A673 (cell line): ENCODE data around the gene C12orf54. TPM values are rescaled to one million over a fixed set of nuclear protein-coding genes. Genes with fewer than 3 reads are reported as not detected.

Experiments used
- BruUV-seq: library from RNA; stranded (reverse); fragments of 400-500 nt; replicated peaks from 2 replicates; lab custom pipeline; 2021; lab: Mats Ljungman, UMichigan
- CTCF ChIA-PET: fragments of 300-600 bp; sonication (Branson Sonifier 250); formaldehyde crosslinking; loops from one replicate; lab custom pipeline; 2022; ENCODE audit warnings: antibody characterized with exemption; lab: Charles Lee
- POLR2A ChIA-PET: fragments of 300-600 bp; sonication (Branson Sonifier 250); formaldehyde crosslinking; loops from one replicate; lab custom pipeline; 2022; ENCODE audit warnings: antibody characterized with exemption; ENCODE audit not compliant: low non-redundant PET; lab: Charles Lee
- DNase-seq: peaks from one replicate; pipeline ENCODE4 v3.0.0-alpha.2; 2015; ENCODE audit warnings: low spot score
- H3K27ac ChIP-seq: fragments of 200-600 bp; sonication (generic); 2 replicates; pipeline ENCODE4 v1.5.1; 2016; ENCODE audit warnings: mixed run types, low read depth, mild to moderate bottlenecking, mixed read lengths, antibody characterized with exemption, low read length; ENCODE audit not compliant: poor library complexity, severe bottlenecking
- H3K27me3 ChIP-seq: fragments of 200-600 bp; sonication (generic); replicated peaks from 2 replicates; pipeline ENCODE4 v1.6.1; 2017; ENCODE audit warnings: mixed run types, low read depth, mild to moderate bottlenecking, mixed read lengths, antibody characterized with exemption, low read length; ENCODE audit not compliant: insufficient read depth, poor library complexity
- H3K36me3 ChIP-seq: fragments of 200-600 bp; sonication (generic); 2 replicates; pipeline ENCODE4 v1.6.1; 2016; ENCODE audit warnings: mixed run types, mild to moderate bottlenecking, mixed read lengths, antibody characterized with exemption, low read length; ENCODE audit not compliant: insufficient read depth, poor library complexity, severe bottlenecking
- H3K4me1 ChIP-seq: fragments of 200-600 bp; sonication (generic); 2 replicates; pipeline ENCODE4 v1.6.1; 2017; ENCODE audit warnings: mixed run types, mild to moderate bottlenecking, mixed read lengths, antibody characterized with exemption, low read length; ENCODE audit not compliant: insufficient read depth, poor library complexity, severe bottlenecking
- H3K4me3 ChIP-seq: fragments of 200-600 bp; sonication (generic); 2 replicates; pipeline ENCODE4 v1.5.1; 2016; ENCODE audit warnings: low read depth, mixed run types, mild to moderate bottlenecking, mixed read lengths, low read length; ENCODE audit not compliant: poor library complexity, severe bottlenecking
- H3K9me3 ChIP-seq: fragments of 200-600 bp; sonication (generic); 2 replicates; pipeline ENCODE4 v1.6.1; 2016; ENCODE audit warnings: mixed run types, low read depth, mild to moderate bottlenecking, mixed read lengths, antibody characterized with exemption, low read length; ENCODE audit not compliant: poor library complexity, severe bottlenecking
- EZH2 ChIP-seq: fragments of 200-600 bp; sonication (generic); IDR thresholded peaks from 2 replicates; pipeline ENCODE4 v1.6.1; 2017; ENCODE audit warnings: borderline replicate concordance, low read depth, mild to moderate bottlenecking, mixed read lengths, antibody characterized with exemption, low read length; ENCODE audit not compliant: poor library complexity, severe bottlenecking
- intact Hi-C: fragments of 100-400 bp; cut with micrococcal nuclease; formaldehyde crosslinking; loops from one replicate; pipeline ENCODE4 v1.10.0; 2022; ENCODE audit not compliant: unreplicated experiment
- total RNA-seq: library from RNA; stranded (reverse); gene quantifications from 2 replicates; pipeline ENCODE4 v1.2.3, GENCODE V29; 2021
- TF ChIP-seq, protein P1 (sequence below): fragments of 300-800, 200-600 bp; sonication (generic); conservative IDR thresholded peaks from 2 replicates; pipeline ENCODE4 v1.5.1; 2017; ENCODE audit warnings: low read depth, mild to moderate bottlenecking, antibody characterized with exemption, low read length, moderate library complexity, mixed read lengths

The C12orf54 gene
- total RNA-seq, 1 experiment from 2014 or later = not detected

DNA sequence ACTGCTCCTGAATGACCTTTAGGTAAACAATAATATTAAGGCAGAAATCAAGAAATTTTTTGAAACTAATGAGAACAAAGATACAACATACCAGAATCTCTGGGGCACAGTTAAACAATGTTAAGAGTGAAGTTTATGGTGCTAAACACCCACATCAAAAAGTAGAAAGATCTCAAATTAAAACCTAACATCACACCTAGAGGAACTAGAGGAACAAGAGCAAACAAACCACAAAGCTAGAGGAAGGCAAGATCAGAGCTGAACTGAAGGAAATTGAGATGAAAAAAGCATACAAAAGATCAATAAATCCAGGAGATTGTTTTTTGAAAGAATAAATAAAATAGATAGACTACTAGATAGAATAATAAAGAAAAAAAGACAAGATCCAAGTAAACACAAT, 50.3 kb downstream of the C12orf54 start:
- TF ChIP-seq, protein P1, sequence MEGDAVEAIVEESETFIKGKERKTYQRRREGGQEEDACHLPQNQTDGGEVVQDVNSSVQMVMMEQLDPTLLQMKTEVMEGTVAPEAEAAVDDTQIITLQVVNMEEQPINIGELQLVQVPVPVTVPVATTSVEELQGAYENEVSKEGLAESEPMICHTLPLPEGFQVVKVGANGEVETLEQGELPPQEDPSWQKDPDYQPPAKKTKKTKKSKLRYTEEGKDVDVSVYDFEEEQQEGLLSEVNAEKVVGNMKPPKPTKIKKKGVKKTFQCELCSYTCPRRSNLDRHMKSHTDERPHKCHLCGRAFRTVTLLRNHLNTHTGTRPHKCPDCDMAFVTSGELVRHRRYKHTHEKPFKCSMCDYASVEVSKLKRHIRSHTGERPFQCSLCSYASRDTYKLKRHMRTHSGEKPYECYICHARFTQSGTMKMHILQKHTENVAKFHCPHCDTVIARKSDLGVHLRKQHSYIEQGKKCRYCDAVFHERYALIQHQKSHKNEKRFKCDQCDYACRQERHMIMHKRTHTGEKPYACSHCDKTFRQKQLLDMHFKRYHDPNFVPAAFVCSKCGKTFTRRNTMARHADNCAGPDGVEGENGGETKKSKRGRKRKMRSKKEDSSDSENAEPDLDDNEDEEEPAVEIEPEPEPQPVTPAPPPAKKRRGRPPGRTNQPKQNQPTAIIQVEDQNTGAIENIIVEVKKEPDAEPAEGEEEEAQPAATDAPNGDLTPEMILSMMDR = no peak
- no peak for TF ChIP-seq EZH2
- CTCF ChIA-PET = no interaction called here
- Histone ChIP-seq H3K4me1 (no peaks in the 10 kb centered on the region), H3K36me3 (no peaks in the 10 kb centered on the region), H3K4me3 (no peak overlapping the region), H3K27me3 (peaks cover 16% of the 10 kb centered on the region), H3K9me3 (peaks cover 5% of the 10 kb centered on the region), H3K27ac (no peak overlapping the region)
- intact Hi-C loops = no loop called here
- DNase-seq = no peak
- BruUV-seq = no TSS peak
- POLR2A ChIA-PET = no interaction called here

DNA sequence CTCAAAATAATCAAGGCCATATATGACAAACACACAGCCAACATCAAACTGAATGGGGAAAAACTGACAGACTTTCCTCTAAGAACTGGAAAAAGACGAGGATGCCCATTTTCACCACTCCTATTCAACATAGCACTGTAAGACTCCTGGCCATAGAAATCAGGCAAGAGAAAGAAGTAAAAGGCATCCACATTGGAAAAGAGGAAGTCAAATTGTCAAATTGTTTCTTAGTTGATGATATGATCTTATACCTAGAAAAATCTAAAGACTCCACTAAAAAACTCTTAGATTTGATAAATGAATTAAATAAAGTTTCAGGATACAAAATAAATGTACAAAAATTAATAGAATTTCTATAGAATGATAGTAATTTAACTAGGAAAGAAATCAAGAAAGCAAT, 54.3 kb downstream of the C12orf54 start:
- H3K36me3 ChIP-seq = no peaks in the 10 kb centered on the region
- peaks cover 14% of the 10 kb centered on the region for H3K27me3 ChIP-seq
- H3K4me3 ChIP-seq = no peak overlapping the region
- ChIA-PET POLR2A (no interaction called here), CTCF (no interaction called here)
- TF ChIP-seq, protein P1 = no peak
- TF ChIP-seq EZH2 = no peak
- peaks cover 5% of the 10 kb centered on the region for H3K9me3 ChIP-seq
- intact Hi-C loops = no loop called here
- BruUV-seq = no TSS peak
- H3K4me1 ChIP-seq = no peaks in the 10 kb centered on the region
- no peak for DNase-seq
- H3K27ac ChIP-seq = no peak overlapping the region

DNA sequence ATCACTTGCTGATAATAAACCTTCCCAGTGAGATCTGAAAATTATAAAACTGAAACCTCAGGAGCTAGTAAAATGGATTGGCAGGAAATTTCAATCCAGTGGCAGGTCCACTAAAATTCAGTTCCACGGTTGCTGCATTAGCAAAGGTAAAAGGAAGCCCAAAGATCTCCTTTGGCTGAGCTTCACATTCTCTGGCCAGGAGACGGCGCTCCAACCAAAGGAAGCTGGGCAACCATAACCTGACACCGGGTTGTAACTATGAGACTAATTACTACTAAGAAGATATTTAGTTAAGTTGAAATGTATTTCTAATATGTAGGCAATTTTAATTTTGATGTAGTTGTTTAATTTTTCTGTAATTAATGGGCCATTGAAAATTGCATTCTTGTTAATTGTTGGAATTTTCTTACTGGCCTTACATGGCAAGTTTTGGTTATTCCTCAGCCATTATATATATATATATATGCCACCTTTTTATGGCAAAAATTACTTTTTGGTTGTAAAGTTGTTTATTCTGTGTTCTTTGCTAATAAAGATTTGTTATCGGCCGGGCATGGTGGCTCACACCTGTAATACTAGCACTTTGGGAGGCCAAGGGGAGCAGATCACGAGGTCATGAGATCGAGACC, 60.1 kb downstream of the C12orf54 start:
- TF ChIP-seq EZH2 = no peak
- TF ChIP-seq, protein P1 = peak; percentile 66
- intact Hi-C loops = loop anchor here (1.0 kb wide), 1 partner anchor 76 kb away; no protein-coding TSS in a partner anchor
- ChIA-PET CTCF (interaction anchor here (0.7 to 3.2 kb wide), 3 partner anchors 76 to 508 kb away, joined by 3 to 15 read pairs (median 3); no protein-coding TSS in a partner anchor), POLR2A (no interaction called here)
- H3K27ac ChIP-seq = no peak overlapping the region
- H3K36me3 ChIP-seq = no peaks in the 10 kb centered on the region
- peak; percentile 33 for DNase-seq
- no TSS peak for BruUV-seq
- no peaks in the 10 kb centered on the region for H3K9me3 ChIP-seq
- H3K27me3 ChIP-seq = peaks cover 9% of the 10 kb centered on the region
- no peak overlapping the region for H3K4me3 ChIP-seq
- H3K4me1 ChIP-seq = no peaks in the 10 kb centered on the region
